ENCODE measurements around the gene PPP1R13B. TPM values are rescaled to one million over a fixed set of nuclear protein-coding genes. Genes with fewer than 3 reads are reported as not detected.

PPP1R13B gene
- polyA plus RNA-seq, 2 of the 4 experiments (the other 2 are of a cell fraction), result 2.2 to 2.7 TPM

DNA sequence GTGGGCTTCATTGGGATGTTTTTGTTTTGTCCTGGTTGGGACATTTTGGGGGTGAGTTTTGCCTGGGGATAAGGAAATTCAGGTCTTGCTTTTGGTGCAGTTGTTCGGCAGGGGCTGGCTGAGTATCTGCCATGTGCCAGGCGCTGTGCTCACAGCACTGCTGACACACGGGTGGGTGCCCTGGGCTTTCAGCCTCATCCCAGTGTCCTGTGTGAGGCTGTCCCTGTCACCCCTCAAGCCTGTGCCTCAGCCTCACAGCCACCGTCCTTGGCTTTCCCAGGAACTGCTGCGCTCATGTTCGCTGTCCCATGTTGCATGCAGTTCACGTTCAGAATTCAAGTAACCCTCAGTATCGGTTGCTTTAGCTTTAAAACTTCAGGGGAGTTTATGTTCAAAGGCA lies 157.0 kb downstream of the PPP1R13B start (continued):
- TF ChIP-seq, protein P1, sequence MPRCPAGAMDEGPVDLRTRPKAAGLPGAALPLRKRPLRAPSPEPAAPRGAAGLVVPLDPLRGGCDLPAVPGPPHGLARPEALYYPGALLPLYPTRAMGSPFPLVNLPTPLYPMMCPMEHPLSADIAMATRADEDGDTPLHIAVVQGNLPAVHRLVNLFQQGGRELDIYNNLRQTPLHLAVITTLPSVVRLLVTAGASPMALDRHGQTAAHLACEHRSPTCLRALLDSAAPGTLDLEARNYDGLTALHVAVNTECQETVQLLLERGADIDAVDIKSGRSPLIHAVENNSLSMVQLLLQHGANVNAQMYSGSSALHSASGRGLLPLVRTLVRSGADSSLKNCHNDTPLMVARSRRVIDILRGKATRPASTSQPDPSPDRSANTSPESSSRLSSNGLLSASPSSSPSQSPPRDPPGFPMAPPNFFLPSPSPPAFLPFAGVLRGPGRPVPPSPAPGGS (IDR thresholded peaks at IDR 0.05), result no peak
- TF ChIP-seq, protein P2, sequence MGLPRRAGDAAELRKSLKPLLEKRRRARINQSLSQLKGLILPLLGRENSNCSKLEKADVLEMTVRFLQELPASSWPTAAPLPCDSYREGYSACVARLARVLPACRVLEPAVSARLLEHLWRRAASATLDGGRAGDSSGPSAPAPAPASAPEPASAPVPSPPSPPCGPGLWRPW (IDR thresholded peaks at IDR 0.05), result no peak
- TF ChIP-seq KDM1A (IDR thresholded peaks at IDR 0.05; ENCODE audit: low read depth), result no peak
- no peak for TF ChIP-seq ZSCAN20 (CRISPR knock-in tag; IDR thresholded peaks at IDR 0.05)

DNA sequence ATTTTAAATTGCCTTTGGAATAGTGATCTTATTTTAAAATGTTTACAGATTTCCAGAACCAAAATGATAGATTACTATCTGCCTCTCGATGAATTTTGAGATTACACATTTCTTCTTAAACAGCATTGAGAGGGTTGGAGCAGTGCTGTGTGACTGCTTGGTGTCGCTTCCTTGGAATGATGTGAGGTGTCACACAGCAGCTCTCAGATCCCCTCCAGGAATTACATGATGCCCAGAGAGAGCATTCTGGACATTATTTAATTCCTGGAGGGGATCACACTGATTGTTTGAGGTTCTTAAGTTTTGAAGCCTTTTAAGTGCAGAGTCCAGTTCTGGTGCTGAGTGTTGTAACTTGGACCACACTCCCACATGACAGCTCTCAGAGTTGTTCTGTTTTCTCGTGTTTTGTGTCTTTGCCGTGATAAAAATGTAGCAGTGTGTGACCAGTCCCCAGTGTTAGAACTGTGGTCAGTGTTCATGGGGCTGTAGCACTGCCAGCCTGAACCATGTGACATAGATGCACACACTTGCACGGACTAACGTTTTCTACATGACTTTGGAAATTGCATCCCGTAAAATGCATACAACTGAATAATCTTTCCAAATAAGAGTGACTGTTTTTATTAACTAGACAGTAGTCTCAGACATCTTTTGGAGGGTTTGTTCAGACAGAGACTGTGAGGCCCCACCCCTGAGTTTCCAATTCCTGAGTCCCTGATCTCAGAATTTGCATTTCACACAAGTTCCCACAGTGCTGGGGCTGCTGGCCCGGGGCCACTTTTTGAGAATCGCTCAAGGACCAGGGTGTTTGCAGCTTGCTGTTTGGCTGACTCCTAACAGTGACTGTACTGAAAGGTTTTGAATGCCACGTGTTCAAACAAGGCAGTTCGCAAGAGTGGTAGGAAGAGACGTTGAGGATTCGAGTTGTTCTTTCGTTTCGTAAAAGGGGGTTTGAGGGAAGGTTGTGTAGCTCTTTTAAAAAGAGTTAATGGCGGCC lies 158.2 kb downstream of the PPP1R13B start:
- no peak overlapping the region for H3K4me2 ChIP-seq
- ATAC-seq, result no peak
- H3K4me3 ChIP-seq, result no peak overlapping the region
- no peak for DNase-seq (ENCODE audit: low read depth in 1 of 2, low spot score in 1 of 2)
- no peak overlapping the region for H3K27ac ChIP-seq
- CTCF ChIA-PET, result interaction anchor here (1.1 to 1.6 kb wide), 4 partner anchors 10 to 117 kb away, joined by 3 to 5 read pairs (median 3); no protein-coding TSS in a partner anchor
- 91% methylated on average over 16 of the region's 16 CpGs for WGBS (ENCODE audit: missing lambda C conversion rate)
- TF ChIP-seq ZFP36 (IDR thresholded peaks at IDR 0.05; ENCODE audit: borderline replicate concordance, partially characterized antibody), result no peak
- TF ChIP-seq HOXB5 (CRISPR knock-in tag; IDR thresholded peaks at IDR 0.05), result no peak
- no peak for TF ChIP-seq CHD2 (IDR thresholded peaks at IDR 0.05; ENCODE audit: low read length, partially characterized antibody)
- no peak for TF ChIP-seq TFCP2L1 (CRISPR knock-in tag; IDR thresholded peaks at IDR 0.05)
- TF ChIP-seq FOSL2 (IDR thresholded peaks at IDR 0.05), result no peak
- TF ChIP-seq FOSL2 (CRISPR knock-in tag; IDR thresholded peaks at IDR 0.05), result no peak
- H3K4me1 ChIP-seq, result peaks cover 10% of the 10 kb centered on the region; the same call in 2 of the 3 replicates
- POLR2A ChIA-PET, result no interaction called here
- FAIRE-seq, result no peak
- no peaks in the 10 kb centered on the region for H3K9me3 ChIP-seq

DNA sequence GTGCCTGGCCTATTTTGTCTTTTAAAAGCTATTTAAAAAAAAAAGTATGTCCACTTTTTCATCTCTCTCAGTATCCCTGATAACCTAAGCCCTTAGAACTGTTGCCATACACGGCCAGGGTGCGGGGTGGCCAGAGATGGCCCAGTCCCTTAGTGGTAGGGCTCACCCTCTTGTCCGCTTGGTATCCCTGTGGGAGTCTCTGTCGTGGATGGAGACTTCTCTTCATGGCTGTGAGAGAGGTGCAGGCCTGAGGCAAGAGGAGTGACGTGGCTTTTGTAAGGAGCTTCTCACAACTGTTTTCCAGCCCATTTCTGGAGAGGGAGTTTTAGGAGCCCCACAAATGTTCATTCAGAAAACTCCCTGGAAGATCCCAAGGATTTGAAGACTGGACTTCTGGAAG lies 158.9 kb downstream of the PPP1R13B start:
- Histone ChIP-seq H3K4me3 (no peak overlapping the region), H3K9me3 (no peaks in the 10 kb centered on the region), H3K27ac (no peak overlapping the region), H3K4me1 (peaks cover 7% of the 10 kb centered on the region; the same call in 2 of the 3 replicates), H3K4me2 (no peak overlapping the region)
- DNase-seq (ENCODE audit: low read depth in 1 of 2, low spot score in 1 of 2) (no peak), ATAC-seq (no peak), FAIRE-seq (no peak)
- ChIA-PET POLR2A (no interaction called here), CTCF (interaction anchor here (1.1 to 1.6 kb wide), 3 partner anchors 9 to 25 kb away, joined by 3 read pairs; no protein-coding TSS in a partner anchor)
- TF ChIP-seq ZFP36 (IDR thresholded peaks at IDR 0.05; ENCODE audit: borderline replicate concordance, partially characterized antibody) (no peak), RAD21 (conservative IDR thresholded peaks at IDR 0.05 in 1 of 2, IDR thresholded peaks at IDR 0.05 in 1 of 2) (no peak)
- whole genome bisulfite sequencing (ENCODE audit: missing lambda C conversion rate), result 87% methylated on average over 5 of the region's 5 CpGs

DNA sequence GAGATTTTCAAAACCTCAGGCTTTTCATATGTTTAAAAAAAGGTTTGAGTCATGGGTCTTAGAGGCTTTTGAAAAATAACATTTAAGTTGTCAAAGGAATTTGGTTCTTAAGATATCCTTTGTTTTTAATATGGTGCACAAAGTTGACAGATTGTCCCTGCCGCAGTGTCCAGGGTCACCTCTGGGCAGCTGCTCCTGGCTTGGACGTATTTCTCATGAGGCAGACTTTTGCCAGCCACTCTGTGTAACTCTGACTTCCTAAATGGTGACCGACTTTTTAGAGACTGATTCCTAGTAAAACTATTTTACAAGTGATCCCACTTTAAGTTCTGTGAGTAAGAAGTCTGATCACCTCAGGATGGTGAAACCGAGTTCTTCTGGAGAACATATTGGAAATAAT lies 159.7 kb downstream of the PPP1R13B start:
- POLR2A ChIA-PET, result no interaction called here
- FAIRE-seq, result no peak

More for the DNA sequence above, 159.7 kb downstream of the PPP1R13B start:
- Histone ChIP-seq H3K27ac (no peak overlapping the region), H3K4me2 (no peak overlapping the region), H3K9me3 (no peaks in the 10 kb centered on the region), H3K4me3 (no peak overlapping the region), H3K4me1 (peaks cover under 1% of the 10 kb centered on the region; the same call in 2 of the 3 replicates)
- CTCF ChIA-PET, result no interaction called here
- no peak for DNase-seq (ENCODE audit: low read depth in 1 of 2, low spot score in 1 of 2)
- ATAC-seq, result no peak
- TF ChIP-seq, protein P3, sequence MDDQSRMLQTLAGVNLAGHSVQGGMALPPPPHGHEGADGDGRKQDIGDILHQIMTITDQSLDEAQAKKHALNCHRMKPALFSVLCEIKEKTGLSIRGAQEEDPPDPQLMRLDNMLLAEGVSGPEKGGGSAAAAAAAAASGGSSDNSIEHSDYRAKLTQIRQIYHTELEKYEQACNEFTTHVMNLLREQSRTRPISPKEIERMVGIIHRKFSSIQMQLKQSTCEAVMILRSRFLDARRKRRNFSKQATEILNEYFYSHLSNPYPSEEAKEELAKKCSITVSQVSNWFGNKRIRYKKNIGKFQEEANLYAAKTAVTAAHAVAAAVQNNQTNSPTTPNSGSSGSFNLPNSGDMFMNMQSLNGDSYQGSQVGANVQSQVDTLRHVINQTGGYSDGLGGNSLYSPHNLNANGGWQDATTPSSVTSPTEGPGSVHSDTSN (IDR thresholded peaks at IDR 0.05), result no peak
- TF ChIP-seq NPAS2 (CRISPR knock-in tag; IDR thresholded peaks at IDR 0.05; ENCODE audit: borderline replicate concordance), result no peak
- TF ChIP-seq FOXS1 (CRISPR knock-in tag; IDR thresholded peaks at IDR 0.05), result no peak
- TF ChIP-seq, protein P4, sequence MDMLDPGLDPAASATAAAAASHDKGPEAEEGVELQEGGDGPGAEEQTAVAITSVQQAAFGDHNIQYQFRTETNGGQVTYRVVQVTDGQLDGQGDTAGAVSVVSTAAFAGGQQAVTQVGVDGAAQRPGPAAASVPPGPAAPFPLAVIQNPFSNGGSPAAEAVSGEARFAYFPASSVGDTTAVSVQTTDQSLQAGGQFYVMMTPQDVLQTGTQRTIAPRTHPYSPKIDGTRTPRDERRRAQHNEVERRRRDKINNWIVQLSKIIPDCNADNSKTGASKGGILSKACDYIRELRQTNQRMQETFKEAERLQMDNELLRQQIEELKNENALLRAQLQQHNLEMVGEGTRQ (IDR thresholded peaks at IDR 0.05), result no peak
- no peak for TF ChIP-seq CBX2 (IDR thresholded peaks at IDR 0.05; ENCODE audit: borderline replicate concordance, low read depth)
- TF ChIP-seq RARB (CRISPR knock-in tag; IDR thresholded peaks at IDR 0.05), result no peak
- TF ChIP-seq SMC3 (IDR thresholded peaks at IDR 0.05), result no peak
- TF ChIP-seq TFCP2L1 (CRISPR knock-in tag; IDR thresholded peaks at IDR 0.05), result no peak
- TF ChIP-seq EHF (CRISPR knock-in tag; IDR thresholded peaks at IDR 0.05), result no peak
- no peak for TF ChIP-seq KDM1A (IDR thresholded peaks at IDR 0.05; ENCODE audit: low read depth)
- TF ChIP-seq FOSL2 (IDR thresholded peaks at IDR 0.05), result no peak
- TF ChIP-seq FOSL2 (CRISPR knock-in tag; IDR thresholded peaks at IDR 0.05), result no peak
- no peak for TF ChIP-seq HEYL (CRISPR knock-in tag; IDR thresholded peaks at IDR 0.05)
- TF ChIP-seq PHF8 (IDR thresholded peaks at IDR 0.05; ENCODE audit: borderline replicate concordance, low read depth), result no peak
- no peak for TF ChIP-seq RCOR1 (IDR thresholded peaks at IDR 0.05; ENCODE audit: low read depth, low read length)
- TF ChIP-seq CBX8 (IDR thresholded peaks at IDR 0.05), result no peak
- no peak for TF ChIP-seq KDM5A (IDR thresholded peaks at IDR 0.05)
- no peak for TF ChIP-seq HOXB13 (CRISPR knock-in tag; IDR thresholded peaks at IDR 0.05; ENCODE audit: low read depth)
- no peak for TF ChIP-seq JUN (IDR thresholded peaks at IDR 0.05)
- TF ChIP-seq GATA3 (IDR thresholded peaks at IDR 0.05; ENCODE audit: borderline replicate concordance), result no peak
- no peak for TF ChIP-seq ZC3H11A (IDR thresholded peaks at IDR 0.05)
- WGBS (ENCODE audit: missing lambda C conversion rate), result 93% methylated on average over 4 of the region's 4 CpGs

All from A549 (cell line).